ENCODE measurements around the gene SENP7.
"Not testable (repeated sequence)": the region's sequence is repeated elsewhere in the genome, so short reads cannot be mapped to it uniquely, and the experiment has no call there.

The SENP7 gene

DNA sequence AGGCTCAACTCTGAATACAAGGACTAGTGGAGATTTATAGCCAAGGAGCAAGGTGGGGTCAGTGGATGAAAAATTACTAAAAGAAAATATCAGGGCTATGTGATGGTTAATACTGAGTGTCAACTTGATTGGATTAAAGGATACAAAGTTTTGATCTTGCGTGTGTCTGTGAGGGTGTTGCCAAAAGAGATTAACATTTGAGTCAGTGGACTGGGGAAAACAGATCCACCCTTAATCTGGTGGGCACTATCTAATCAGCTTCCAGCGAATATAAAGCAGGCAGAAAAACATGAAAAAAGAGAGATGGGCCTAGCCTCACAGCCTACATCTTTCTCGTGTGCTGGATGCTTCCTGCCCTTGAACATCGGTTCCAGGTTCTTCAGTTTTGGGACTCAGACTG, 14.4 kb upstream of the SENP7 start:
- no peak for DNase-seq

DNA sequence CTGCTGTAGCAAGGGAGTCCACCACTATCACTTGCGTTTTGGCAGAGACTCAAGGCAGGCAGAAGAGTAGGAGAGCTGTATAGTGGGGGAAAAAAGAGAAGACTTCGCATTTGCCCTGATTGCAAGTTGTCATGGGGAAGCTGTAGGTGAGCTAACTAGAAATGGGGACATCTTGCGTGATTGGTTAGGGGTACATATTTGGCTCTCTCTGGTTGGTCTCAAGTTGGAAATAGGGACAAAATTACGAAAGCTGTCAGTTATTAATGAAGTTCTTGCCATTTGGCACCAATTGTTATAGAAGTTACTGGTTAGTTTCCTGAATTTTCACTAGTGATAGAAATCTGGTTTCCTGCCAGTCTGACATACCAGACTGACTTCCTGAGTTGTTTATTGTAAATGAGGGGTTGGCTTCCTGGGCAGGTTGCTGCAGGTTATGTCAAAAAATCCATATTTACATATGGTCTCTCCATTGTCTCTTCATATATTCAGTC, 8.2 kb upstream of the SENP7 start:
- DNase-seq, result no peak

DNA sequence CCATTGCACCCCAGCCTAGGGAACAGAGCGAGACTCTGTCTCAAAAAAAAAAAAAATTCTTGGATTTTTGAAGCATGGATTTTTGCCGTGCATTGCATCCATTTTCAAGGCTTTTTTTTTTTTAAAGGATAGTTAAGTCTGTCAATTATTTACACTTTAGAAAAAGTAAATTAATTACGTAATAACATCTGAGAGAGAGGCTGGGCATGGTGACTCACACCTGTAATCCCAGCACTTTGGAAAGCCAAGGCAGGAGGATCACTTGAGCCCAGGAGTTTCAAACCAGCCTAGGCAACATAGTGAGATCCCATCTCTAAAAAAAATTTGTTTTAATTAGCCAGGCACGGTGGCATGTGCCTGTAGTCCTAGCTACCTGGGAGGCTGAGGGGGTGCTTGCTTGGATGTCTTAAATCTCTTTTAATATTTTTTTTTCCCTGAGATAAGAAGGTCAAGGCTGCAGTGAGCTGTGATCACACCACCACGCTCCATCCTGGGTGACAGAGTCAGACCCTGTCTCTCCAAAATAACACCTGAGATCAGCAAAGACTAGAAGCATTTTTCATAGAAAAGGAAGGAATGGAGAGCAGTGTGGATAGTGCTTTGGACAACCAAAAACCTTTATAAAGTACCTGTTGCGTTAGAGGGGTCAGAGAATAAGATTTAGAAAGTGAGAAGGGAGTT, 6.8 kb upstream of the SENP7 start:
- DNase-seq, result no peak

DNA sequence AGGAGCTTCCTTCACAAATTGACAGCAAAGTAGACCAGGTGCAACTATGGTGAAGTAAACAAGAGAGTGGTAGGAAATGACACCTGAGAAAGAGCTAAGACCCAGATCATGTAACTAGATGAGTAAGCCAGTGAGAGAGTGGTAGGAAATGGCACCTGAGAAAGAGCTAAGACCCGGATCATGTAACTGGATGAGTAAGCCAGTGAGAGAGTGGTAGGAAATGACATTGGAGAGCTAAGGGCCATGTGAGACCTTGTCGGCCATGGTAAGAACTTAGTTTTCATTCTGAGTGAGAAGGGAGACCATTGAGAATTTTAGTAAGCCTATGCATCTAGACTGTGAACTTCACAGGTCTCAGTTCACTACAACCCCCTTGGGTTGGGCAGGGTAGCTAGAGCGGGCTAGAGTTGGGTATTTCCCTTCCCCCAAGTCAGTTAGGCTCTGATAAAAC, 5.4 kb upstream of the SENP7 start:
- DNase-seq, result no peak

DNA sequence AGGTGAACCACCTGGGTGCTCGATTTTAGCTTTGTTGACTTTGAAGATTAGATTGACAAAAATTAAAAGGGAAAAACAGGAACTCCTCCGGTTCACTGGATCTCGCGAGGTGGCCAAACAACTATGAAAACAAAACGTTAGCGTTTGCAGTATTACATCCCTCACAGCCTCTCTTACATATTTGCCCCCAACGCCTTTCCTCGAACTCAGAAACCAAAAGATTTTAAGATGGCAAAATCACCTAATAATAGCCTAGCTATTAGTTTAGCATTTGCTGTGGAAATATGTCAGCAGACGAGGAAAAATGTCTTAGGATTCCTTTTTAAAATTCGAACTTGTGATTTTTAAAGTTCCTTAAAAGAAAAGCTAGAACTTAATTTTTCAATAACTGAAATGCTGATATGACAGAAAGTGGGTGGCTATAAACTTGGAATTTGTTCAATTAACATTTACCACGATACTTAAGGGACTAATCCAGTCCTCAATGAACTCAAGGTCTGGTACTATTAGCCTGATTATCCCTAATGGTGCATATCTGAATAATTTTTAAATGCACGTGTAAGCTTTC, 491 bp upstream of the SENP7 start:
- DNase-seq, result no peak

DNA sequence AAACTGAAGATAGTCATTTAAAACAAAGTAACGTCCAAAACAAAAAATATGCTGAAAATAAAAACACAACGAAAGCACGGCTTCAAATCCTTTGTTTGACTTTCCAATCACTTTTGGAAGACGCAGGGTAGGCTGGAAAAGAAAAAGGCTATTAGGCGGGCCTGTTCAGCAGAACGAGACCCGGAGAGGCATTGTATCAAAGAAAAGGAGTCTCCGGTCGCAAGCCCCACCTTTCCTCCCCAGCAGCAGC, 691 bp downstream of the SENP7 start:
- DNase-seq, result no peak

DNA sequence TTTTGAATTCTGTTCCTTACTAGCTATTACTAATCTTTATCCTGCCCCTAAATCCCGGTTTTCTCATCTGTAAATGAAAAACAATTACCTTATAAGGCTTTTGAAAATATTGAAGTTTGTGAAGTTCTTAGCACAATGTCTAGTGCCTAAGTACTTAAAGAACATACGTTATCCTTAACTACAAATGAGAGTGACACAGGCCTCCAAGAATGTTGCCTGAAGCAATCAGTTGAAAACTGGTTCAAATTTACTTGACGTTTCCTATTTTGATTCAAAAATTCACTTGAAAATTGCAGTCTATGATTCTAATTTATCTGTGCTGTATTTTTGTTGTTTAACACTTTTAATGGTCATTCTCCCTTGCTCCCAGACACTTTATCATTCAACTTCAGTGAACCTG, 3.2 kb downstream of the SENP7 start:
- peak; percentile 80 for DNase-seq

DNA sequence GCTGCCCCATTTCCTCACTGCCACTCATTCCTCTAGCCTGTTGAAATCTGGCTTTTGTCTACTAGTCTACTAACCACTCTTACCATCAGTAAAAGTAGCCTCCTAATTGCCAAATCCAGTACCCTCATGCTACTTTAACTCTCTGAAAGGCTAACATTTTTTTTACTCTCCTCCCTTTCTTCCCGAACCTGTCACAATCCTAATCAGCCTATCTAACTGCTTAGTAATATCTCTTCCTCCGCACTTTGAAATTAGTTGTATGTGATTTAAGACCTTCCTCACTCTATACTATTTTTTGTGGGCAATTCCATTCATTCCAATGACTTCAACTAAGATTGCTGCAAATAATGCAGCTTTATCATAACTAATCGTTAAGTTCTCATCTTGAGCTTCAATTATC, 3.7 kb downstream of the SENP7 start:
- DNase-seq, result peak; percentile 57

DNA sequence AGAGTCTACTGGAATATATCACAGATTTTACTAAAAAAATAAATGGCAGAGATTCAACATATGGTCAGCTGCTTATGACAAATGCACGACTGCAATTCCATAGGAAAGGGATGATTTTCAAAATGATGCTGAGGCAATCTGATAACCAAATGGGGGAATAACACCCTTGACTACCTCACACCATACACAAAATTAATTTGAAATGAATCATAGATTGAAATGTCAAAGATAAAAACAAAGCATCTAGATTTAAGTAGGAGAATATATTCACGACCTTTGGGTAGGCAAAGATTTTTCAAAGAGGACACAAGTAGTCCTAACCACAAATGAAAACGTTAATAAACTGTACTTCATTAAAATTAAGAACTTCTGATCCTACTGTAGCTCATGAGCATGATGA, 11.2 kb downstream of the SENP7 start:
- no peak for DNase-seq

DNA sequence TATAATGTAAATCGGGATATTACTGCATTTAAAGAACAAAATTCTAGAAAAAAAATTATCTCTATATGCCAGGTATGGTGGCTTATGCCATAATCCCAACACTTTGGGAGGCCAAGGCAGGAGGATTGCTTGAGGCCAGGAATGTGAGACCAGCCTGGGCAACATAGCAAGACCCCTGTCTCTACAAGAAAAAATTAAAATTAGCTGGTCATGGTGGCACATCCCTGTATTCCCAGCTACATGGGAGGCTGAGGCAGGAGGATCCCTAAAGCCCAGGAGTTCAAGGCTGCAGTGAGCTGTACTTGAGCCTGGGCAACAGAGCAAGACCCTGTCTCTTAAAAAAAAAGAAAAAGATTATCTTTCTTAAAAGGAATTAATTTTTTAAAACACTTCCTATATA, 12.8 kb downstream of the SENP7 start:
- DNase-seq, result no peak

DNA sequence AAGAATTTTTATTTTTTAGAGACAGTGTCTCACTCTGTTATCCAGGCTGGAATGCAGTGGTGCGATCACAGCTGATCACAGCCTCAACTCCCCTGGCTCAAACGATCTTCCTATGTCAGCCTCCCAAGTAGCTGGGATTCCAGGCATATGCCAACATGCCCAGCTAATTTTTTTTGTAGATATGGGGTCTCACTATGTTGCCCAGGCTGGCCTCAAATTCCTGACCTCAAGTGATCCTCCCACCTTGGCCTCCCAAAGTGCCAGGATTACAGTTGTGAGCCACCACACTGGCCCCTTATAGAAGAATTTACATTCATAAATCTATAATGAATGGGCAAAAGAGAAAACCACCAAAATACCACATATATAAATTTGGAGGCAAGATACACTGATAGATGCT, 15.2 kb downstream of the SENP7 start:
- DNase-seq, result no peak

DNA sequence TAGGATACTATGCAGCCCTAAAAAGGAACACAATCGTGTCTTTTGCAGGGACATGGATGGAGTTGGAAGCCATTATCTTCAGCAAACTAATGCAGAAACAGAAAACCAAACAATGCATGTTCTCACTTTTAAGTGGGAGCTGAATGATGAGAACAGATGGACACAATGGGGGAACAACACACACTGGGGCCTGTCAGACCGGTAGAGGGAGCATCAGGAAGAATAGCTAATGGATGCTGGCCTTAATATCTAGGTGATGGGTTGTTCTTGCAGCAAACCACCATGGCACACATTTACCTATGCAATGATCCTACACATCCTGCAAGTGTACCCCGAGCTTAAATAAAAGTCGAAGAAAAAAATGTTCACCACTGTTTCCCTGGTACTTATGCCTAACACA, 17.5 kb downstream of the SENP7 start:
- DNase-seq, result no peak

DNA sequence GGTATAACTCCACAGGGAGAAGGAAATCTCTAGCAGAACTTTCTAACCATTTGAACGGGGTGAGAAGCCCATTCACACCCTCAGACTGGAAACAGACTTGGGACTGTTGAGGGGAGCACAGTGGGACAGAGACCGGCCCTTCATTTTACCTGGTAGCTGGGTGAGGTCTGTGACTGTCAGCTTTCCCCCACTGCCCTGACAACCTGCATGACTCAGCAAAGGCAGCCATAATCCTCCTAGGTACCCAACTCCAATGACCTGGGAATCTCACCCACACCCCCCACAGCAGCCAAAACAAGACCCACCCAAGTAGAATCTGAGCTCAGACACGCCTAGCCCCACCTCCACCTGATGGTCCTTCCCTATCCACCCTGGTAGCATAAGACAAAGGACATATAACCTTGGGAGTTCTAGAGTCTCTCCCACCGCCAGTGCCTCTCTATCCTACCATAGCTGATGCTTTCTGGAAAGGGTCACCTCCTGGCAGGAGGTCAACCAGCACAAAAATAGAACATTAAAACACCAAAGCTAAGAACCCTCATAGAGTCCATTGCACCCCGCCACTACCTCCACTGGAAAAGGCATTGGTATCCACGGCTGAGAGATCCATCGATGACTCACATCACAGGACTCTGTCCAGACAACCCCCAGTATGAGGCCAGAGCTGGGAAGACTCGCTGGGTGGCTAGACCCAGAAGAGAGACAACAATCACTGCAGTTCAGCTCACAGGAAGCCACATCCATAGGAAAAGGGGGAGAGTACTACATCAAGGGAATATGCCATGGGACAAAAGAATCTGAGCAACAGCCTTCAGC, 28.0 kb downstream of the SENP7 start:
- peak; percentile 77 for DNase-seq

DNA sequence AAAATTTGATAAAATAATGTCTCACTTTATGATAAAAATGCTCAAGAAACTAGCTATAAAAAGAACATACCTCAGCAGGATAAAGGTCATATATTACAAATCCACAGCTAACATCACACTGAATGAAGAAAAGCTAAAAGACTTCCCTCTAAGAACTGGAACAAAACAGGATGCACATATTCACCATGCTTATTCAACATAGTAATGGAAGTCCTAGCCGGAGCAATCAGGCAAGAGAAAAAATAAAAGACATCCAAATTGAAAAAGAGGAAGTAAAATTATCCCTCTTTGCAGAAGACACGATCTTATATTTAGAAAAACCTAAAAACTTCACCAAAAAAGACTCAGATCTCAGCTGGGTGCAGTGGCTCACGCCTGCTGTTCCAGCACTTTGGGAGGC, 34.0 kb downstream of the SENP7 start:
- no peak for DNase-seq

DNA sequence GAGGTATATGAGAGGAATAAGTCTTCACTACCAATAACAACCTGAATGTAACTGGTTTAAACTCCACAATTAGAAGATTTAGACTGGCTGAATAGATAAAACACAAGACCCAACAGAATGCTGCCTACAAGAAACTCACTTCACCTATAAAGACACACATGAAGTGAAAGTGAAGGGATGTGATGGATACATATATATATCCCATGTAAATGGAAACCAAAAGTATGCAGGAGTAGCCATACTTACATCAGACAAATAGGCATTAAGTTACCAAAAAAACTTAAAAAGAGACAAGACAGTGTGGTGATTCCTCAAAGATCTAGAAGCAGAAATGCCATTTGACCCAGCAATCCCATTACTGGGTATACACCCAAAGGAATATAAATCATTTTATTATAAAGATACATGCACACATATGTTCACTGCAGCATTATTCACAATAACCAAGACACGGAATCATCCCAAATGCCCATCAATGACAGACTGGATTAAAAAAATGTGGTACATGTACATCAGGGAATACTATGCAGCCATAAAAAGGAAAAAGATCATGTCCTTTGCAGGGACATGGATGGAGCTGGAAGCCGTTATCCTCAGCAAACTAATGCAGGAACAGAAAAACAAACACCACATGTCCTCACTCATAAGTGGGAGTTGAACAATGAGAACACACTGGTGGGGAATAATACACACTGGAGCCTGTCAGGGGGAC, 38.0 kb downstream of the SENP7 start:
- DNase-seq, result not testable (repeated sequence)

DNA sequence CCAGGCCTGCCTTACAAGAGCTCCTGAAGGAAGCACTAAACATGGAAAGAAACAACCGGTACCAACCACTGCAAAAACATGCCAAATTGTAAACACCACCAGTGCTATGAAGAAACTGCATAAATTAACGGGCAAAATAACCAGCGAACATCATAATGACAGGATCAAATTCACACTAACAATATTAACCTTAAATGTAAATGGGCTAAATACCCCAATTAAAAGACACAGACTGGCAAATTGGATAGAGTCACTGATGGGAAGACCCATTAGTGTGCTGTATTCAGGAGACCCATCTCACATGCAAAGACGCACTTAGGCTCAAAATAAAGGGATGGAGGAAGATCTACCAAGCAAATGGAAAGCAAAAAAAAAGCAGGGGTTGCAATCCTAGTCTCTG, 44.3 kb downstream of the SENP7 start:
- not testable (repeated sequence) for DNase-seq

DNA sequence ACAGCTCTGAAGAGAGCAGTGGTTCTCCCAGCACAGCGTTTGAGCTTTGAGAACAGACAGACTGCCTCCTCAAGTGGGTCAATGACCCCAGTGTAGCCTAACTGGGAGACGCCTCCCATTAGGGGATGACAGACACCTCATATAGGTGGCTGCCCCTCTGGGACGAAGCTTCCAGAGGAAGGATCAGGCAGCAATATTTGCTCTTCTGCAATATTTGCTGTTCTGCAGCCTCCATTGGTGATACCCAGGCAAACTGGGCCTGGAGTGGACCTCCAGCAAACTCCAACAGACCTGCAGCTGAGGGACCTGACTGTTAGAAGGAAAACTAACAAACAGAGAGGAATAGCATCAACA, 45.7 kb downstream of the SENP7 start:
- not testable (repeated sequence) for DNase-seq

DNA sequence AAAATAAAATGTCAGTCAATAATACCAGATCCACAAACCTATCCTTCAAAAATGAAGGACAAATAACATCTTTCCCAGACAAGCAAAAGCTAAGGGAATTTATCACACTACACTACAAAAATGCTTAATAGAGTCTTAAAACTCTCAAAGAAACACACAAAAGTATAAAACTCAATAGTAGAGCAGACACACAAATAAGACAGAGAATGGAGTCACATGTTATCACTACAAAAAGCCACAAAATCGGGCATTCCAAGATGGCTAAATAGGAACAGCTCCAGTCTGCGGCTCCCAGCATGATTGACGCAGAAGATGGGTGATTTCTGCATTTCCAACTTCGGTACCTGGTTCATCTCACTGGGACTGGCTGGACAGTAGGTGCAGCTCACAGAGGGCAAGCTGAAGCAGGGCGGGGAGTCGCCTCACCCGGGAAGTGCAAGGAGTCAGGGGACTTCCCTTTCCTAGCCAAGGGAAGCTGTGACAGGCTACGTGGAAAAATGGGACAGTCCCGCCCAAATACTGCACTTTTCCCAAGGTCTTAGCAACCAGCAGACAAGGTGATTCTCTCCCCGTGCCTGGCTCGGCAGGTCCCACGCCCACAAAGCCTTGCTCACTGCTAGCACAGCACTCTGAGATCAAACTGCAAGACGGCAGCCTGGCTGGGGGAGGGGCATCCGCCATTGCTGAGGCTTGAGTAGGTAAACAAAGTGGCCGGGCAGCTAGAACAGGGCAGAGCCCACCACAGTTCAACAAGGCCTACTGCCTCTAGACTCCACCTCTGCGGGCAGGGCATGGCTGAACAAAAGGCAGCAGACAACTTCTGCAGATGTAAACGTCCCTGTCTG, 46.3 kb downstream of the SENP7 start:
- DNase-seq, result no peak

DNA sequence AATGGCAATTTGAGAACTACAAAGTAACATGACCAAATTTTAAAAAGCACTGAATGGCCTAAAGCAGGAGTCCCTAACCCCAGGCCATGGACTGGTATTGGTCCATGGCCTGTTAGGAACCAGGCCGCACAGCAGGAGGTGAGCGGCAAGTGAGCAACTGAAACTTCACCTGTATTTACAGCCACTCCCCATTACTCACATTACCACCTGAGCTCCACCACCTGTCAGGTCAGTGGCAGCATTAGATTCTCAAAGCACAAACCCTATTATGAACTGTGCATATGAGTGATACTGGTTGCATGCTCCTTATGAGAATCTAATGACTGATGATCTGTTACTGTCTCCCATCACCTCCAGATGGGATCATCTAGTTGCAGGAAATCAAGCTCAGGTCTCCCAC, 48.8 kb downstream of the SENP7 start:
- no peak for DNase-seq

DNA sequence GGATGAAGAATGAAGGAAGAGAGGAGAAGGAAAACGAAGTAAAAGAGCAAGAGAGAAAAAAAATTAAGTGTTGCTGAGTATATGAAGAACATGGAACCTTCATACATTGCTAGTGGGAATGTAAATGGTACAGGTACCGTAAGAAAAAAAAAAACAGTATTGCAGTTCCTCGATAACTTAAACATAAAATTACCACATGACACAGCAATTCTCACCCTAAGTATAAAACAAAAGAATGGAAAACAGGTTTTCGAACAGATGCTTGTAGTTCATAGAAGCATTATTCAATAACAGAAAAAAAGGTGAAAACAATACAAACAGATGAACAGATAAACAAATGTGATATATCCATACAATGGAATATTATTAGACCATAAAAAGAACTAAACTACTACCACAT, 51.6 kb downstream of the SENP7 start:
- DNase-seq, result no peak

DNA sequence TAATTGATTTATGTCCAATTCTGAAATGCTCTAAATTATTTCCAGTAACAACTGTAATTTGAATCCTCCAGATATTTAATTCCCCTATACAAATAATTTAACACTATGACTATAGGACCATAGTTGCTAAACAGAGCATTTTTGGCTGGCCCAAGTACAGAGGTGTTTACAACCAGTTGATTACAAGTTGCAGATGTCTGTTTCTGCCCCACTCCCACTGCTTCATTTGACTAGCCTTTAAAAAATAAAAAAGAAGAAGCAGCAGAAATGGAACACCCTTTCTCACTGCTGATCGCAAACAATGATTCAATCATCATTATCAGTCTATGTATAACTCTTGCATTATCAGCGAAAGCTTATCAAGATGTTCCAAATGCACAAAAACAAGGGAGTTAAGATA, 54.6 kb downstream of the SENP7 start:
- no peak for DNase-seq

DNA sequence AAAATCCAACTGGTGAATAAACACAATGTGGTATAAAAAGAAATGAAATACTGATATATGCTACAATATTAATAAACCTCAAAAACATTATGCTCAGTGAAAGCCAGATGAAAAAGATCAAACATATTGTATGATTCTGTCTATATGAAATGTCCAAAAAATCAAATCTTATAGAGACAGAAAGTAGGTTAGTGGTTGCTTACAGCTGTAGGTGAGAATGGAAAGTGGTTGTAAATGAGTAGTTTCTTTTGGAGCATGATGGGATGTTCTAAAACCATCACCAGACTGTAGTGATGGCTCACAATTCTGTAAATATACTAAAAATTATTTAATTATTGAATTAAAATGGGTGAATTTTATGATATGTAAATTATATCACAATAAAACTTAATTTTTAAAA, 58.4 kb downstream of the SENP7 start:
- DNase-seq, result no peak

DNA sequence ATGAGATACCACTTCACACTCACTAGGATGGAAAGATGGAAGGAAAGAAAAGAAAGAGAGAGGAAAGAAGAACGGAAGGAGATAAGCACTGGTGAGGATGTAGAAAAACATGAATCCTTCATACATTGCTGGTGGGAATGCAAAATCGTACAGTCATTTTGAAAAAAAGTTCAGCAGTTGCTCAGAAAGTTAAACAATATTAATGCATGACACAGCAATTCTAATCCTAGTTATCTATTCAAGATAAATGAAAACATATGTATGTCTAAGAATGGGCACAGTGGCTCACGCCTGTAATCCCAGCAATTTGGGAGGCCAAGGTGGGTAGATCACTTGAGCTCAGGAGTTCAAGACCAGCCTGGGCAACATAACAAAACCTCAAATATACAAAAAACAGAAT, 59.1 kb downstream of the SENP7 start:
- DNase-seq, result peak; percentile 36

All from fibroblast of skin of right biceps (primary cell).